Measurements from ENCODE around the gene SLC8A1.

GRCh38 chr2:40138314-40138713 is 313.6 kb downstream of the SLC8A1 start:
- TF ChIP-seq ZFP3 (CRISPR knock-in tag; IDR thresholded peaks at IDR 0.05) = no peak
- no peak for TF ChIP-seq ZNF565 (CRISPR knock-in tag; conservative IDR thresholded peaks at IDR 0.05; ENCODE audit: low read depth)
- no peak for TF ChIP-seq TCF4 (CRISPR knock-in tag; IDR thresholded peaks at IDR 0.05; ENCODE audit: borderline replicate concordance)
- no peak for TF ChIP-seq CSDC2 (CRISPR knock-in tag; IDR thresholded peaks at IDR 0.05)
- no peak for TF ChIP-seq BACH2 (CRISPR knock-in tag; IDR thresholded peaks at IDR 0.05; ENCODE audit: borderline replicate concordance)
- no peak for TF ChIP-seq PATZ1 (CRISPR knock-in tag; IDR thresholded peaks at IDR 0.05; ENCODE audit: borderline replicate concordance)
- no peak for TF ChIP-seq POU6F1 (CRISPR knock-in tag; IDR thresholded peaks at IDR 0.05; ENCODE audit: borderline replicate concordance, low read depth)

All from SK-N-SH treated with all-trans-retinoic acid at 6 μM for 48 hours (cell line).